Hepatocyte (in vitro differentiated cells): Measurements from ENCODE around the gene PLPP7.
"Not testable (repeated sequence)": the region's sequence is repeated elsewhere in the genome, so short reads cannot be mapped to it uniquely, and the experiment has no call there.

Experiments
- CTCF ChIP-seq: fragments of 200-600 bp; sonication (generic); IDR thresholded peaks from 2 replicates; pipeline ENCODE4 v1.5.1; 2016; ENCODE audit warnings: antibody characterized with exemption, mild to moderate bottlenecking; ENCODE audit not compliant: poor library complexity
- EZH2phosphoT487 ChIP-seq: fragments of 200-600 bp; sonication (generic); IDR thresholded peaks from one replicate; pipeline ENCODE4 v1.6.1; 2018; ENCODE audit warnings: antibody characterized with exemption, mild to moderate bottlenecking, low read depth, moderate library complexity; ENCODE audit not compliant: unreplicated experiment, severe bottlenecking

GRCh38 chr9:131344931-131345535 is 55.5 kb downstream of the PLPP7 start:
- not testable (repeated sequence) for TF ChIP-seq CTCF, EZH2phosphoT487
